HepG2 (cell line): ENCODE results near the gene CCDC9B.

Experiments used
- POLR2AphosphoS5 ChIP-seq: IDR thresholded peaks from 2 replicates; pipeline ENCODE4 v1.6.1; 2012; ENCODE audit warnings: low read depth, low read length
- TF ChIP-seq, protein P1 (sequence below): sonication (generic); formaldehyde crosslinking; IDR thresholded peaks from 2 replicates; pipeline ENCODE4 v1.4.0; 2020; ENCODE audit warnings: missing genetic modification reagents
- TF ChIP-seq, protein P2 (sequence below): IDR thresholded peaks from 2 replicates; pipeline ENCODE4 v1.6.1; 2016; ENCODE audit warnings: low read depth, control low read depth
- TF ChIP-seq, protein P3 (sequence below): sonication (generic); formaldehyde crosslinking; IDR thresholded peaks from 2 replicates; pipeline ENCODE4 v1.5.0; 2020; ENCODE audit warnings: mild to moderate bottlenecking, missing genetic modification reagents, moderate library complexity

DNA sequence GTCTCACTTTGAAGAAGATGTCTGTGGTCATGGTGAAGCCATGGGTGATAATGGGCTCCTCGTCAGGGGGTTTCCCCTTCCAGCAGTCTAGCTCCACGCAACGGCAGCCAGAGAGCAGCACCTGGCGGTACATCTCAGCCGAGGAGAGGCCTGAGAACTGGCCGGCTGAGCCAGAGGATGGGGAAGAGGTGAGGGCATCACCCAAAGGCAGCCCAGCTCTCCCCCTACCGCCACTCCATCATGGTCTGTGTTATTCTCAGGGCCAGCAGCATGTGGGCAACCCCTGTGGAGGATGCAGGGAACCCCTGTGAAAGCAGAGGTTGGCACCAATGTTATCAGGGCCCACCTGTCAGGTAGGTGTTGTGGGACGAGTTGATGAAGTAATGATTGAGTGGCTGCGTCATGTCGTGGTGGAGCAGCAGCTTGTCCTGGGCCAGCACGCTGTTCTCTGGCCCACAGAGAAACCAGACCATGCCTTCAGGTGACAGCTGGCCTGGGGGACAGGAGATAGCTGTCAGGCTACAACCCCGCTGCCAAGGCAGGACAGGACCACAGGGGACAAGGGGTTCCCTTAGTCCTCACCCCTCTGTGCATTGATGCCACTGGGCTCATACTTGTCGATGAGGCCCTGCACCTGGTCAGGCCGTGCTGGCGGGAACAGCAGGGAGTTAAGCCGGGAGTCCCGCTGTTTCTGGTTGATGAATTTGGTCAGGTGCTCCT, 42.4 kb downstream of the CCDC9B start:
- TF ChIP-seq, protein P1, sequence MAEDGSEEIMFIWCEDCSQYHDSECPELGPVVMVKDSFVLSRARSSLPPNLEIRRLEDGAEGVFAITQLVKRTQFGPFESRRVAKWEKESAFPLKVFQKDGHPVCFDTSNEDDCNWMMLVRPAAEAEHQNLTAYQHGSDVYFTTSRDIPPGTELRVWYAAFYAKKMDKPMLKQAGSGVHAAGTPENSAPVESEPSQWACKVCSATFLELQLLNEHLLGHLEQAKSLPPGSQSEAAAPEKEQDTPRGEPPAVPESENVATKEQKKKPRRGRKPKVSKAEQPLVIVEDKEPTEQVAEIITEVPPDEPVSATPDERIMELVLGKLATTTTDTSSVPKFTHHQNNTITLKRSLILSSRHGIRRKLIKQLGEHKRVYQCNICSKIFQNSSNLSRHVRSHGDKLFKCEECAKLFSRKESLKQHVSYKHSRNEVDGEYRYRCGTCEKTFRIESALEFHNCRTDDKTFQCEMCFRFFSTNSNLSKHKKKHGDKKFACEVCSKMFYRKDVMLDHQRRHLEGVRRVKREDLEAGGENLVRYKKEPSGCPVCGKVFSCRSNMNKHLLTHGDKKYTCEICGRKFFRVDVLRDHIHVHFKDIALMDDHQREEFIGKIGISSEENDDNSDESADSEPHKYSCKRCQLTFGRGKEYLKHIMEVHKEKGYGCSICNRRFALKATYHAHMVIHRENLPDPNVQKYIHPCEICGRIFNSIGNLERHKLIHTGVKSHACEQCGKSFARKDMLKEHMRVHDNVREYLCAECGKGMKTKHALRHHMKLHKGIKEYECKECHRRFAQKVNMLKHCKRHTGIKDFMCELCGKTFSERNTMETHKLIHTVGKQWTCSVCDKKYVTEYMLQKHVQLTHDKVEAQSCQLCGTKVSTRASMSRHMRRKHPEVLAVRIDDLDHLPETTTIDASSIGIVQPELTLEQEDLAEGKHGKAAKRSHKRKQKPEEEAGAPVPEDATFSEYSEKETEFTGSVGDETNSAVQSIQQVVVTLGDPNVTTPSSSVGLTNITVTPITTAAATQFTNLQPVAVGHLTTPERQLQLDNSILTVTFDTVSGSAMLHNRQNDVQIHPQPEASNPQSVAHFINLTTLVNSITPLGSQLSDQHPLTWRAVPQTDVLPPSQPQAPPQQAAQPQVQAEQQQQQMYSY: no peak
- TF ChIP-seq, protein P2, sequence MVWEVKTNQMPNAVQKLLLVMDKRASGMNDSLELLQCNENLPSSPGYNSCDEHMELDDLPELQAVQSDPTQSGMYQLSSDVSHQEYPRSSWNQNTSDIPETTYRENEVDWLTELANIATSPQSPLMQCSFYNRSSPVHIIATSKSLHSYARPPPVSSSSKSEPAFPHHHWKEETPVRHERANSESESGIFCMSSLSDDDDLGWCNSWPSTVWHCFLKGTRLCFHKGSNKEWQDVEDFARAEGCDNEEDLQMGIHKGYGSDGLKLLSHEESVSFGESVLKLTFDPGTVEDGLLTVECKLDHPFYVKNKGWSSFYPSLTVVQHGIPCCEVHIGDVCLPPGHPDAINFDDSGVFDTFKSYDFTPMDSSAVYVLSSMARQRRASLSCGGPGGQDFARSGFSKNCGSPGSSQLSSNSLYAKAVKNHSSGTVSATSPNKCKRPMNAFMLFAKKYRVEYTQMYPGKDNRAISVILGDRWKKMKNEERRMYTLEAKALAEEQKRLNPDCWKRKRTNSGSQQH (CRISPR knock-in tag): no peak
- TF ChIP-seq, protein P3, sequence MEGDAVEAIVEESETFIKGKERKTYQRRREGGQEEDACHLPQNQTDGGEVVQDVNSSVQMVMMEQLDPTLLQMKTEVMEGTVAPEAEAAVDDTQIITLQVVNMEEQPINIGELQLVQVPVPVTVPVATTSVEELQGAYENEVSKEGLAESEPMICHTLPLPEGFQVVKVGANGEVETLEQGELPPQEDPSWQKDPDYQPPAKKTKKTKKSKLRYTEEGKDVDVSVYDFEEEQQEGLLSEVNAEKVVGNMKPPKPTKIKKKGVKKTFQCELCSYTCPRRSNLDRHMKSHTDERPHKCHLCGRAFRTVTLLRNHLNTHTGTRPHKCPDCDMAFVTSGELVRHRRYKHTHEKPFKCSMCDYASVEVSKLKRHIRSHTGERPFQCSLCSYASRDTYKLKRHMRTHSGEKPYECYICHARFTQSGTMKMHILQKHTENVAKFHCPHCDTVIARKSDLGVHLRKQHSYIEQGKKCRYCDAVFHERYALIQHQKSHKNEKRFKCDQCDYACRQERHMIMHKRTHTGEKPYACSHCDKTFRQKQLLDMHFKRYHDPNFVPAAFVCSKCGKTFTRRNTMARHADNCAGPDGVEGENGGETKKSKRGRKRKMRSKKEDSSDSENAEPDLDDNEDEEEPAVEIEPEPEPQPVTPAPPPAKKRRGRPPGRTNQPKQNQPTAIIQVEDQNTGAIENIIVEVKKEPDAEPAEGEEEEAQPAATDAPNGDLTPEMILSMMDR (CRISPR knock-in tag): no peak
- no peak for TF ChIP-seq POLR2AphosphoS5
